Fibroblast of upper back skin (primary cell): ENCODE results near the gene NDUFS6.
"Not testable (repeated sequence)": the region's sequence is repeated elsewhere in the genome, so short reads cannot be mapped to it uniquely, and the experiment has no call there.

Source experiments
- DNase-seq: peaks from one replicate; pipeline ENCODE4 v3.0.0-alpha.2; 2013

Gene NDUFS6

GRCh38 chr5:1799110-1799601 is 2.1 kb upstream of the NDUFS6 start:
- no peak for DNase-seq

- peak; percentile 89 for DNase-seq
These were observed 1.4 kb upstream of the NDUFS6 start, which contains the start of gene MRPL36 for GRCh38 chr5:1799602-1800471. Gene MRPL36 (minus strand): TSS chr5:1799837. CDS start chr5:1798935, 902 bp downstream.

DNA sequence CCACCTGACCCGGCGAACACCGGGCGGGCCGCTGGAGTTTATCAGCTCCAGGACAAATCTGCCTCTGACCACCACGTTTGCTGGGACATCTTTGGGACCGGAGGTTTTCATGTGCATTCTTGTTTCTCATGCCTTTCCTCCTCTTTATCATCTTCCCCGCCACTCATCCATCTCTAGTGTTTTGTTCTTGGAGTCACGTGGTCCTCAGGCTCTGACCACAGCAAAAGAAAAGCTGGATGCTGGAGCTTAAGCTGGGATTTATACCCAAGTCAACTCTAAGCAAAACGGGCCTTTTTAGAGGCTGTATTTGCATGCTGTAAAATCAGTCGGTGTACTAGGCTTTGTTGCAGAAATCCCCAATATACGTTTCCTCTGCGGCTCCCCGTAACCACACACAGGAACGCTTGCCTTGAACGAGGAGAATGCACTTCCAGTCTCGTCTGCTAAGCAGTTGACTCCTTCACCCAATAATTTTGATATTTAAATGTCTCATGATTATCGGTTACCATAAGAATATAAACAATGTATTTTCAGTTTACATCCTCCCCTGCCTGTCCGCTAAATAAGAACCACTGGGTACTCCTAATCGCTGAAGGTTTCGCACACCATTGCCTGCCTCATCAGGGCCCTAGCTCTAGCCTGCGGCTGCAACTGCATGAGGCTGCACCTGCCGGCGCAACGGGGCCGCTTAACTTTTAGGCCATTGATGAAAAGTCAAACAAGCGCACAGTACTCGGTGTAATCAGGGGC is 560 bp upstream of the NDUFS6 start:
- DNase-seq = no peak

GRCh38 chr5:1801967-1802295 is 724 bp downstream of the NDUFS6 start:
- DNase-seq = no peak

GRCh38 chr5:1803192-1803591 is 2.0 kb downstream of the NDUFS6 start:
- DNase-seq = no peak

DNA sequence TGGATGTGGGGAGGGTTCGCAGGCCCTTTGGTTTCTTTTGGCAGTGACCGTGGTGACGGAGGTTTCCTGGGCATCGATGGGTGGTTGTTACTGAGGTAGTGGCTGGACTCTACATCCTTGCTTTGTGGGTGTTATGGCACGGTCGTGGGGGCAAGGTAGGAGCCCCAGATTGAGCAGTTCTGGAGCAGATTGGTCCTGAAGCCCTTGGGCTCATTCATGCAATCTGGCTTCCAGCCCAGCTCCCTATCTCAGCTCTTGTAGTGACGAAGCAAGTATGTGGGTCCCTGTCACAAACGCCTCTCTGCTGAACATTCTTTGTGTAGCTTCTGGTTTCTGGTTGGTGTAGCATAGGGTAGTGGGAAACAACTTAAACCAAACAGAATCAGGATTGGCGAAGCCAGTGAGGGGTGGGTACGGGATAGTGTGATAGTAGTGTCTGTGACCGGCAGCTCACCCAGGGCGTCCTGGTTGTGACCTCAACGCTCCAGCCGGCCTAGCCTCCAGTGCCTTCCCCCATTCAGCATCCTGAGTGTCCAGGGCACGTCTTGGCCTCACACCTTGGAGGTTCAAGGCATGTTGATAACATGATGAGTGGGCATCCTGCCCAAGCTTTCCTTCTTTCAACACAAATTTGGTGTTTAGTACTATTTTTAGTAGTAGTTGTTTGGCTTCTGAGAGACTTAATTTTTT is 2.9 kb downstream of the NDUFS6 start:
- DNase-seq = no peak

- no peak for DNase-seq
These were observed 4.1 kb downstream of the NDUFS6 start for GRCh38 chr5:1805326-1805725.

- no peak for DNase-seq
These were observed 4.5 kb downstream of the NDUFS6 start for GRCh38 chr5:1805736-1806135.

DNA sequence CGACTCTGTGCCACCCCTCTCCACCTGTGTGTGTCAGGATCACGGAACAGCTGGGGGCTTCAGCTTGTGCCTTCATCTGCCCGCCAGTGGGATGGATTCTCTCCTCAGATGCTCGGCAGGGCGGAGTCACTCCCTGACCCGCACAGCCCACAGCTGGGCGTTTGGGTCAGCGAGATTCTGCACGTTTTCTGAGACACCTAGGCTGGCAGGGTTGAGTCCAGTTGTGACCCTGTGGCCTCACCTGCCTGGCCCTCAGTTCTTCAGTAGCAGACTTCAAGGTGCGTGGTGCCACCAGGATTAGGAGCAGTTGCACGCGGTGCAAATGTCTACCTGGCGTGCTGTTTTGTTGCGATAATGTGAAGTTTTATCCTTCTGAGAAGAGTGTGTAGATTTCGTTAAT is 5.0 kb downstream of the NDUFS6 start:
- DNase-seq = no peak

DNA sequence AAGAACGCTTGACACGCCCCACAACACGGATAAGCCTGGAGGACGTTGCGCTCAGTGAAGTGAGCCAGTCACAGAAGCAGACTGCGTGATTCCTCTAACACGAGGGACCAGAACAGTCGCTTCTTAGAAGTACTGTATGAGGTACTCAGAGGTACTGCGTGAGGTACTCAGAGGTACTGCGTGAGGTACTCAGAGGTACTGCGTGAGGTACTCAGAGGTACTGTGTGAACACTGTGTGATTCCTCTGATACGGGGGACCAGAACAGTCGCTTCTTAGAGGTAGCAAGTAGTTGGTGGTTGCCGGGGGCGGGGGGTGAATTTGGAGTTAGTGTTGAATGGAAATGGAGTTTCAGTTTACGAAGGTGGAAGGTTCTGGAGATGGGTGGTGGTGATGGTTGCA is 5.8 kb downstream of the NDUFS6 start:
- DNase-seq = no peak

- DNase-seq = no peak
These were observed 6.4 kb downstream of the NDUFS6 start for GRCh38 chr5:1807451-1808185.

DNA sequence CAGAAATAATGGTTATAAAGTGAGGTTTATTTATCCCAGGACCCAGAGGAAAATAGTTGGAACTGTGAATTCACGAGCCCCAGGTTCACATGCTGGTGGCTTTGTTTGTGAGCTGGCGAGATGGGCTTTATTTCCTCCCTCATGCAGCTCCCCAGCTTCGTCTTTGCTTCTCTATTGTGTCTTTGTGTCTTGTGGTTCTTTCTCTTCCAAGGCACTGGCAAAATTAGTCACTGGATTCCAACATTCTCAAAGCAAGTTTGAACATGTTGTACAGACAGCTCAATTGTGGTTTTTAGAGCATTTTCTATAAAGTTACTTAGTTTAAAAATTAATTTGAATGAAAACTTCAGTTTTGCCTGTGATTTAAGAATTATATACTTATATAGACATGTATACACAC is 7.2 kb downstream of the NDUFS6 start:
- no peak for DNase-seq

GRCh38 chr5:1809416-1810035 is 8.3 kb downstream of the NDUFS6 start:
- no peak for DNase-seq

GRCh38 chr5:1810581-1811101 is 9.4 kb downstream of the NDUFS6 start:
- no peak for DNase-seq

GRCh38 chr5:1814183-1815020 is 13.2 kb downstream of the NDUFS6 start:
- no peak for DNase-seq

DNA sequence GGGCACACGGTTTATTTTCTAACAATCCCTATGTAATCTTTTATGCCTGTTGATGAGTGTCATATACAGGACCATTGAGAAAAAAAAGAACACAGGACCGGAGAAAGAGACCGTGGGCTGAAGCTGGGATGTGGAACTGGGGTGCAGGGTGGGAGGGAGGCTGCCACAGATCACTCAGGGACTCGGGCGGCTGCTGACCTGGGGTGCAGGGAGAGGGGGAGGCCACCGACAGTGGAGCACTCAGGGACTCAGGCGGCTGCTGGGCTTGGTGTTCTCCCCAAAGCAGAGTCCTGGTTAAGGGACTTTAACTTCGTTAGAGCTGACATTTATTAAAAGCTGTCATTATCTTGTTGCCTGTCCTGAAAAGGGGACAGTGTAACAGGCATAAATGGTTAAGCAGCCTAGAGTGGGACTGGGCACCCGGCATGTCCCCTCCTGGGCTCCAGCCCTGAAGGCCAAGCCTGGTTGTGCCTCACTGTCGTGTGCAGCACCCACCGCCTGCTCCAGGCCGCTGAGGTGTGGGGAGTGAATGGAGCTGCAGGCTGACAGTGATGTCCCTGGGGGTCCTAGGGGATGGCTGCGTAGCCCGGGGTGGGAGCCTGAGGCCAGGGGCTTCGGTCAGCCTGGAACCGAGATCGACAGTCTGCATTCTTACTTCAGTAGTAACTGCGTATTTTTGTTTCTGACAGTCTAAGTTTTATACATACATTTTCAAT is 14.0 kb downstream of the NDUFS6 start:
- no peak for DNase-seq

DNA sequence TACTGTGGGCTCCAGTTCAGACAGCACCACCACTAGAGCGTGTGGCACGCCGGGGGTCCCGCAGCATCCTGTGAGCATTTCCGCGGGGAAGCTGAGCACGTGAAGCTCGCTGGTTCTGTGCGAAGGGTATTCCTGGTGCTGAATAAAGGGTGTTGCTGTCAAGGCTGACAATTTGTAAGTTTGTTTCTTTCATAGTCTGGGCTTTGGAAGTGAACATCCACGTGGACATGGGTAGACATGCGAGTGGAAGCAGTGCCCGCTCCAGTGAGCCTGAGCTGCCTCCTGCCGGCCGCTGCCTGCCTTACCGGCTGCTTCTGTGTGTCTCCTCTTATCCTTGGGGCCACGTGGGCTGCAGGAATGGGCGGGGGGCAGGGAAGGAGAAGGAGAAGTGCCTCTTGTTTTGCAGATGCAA is 14.7 kb downstream of the NDUFS6 start:
- no peak for DNase-seq

GRCh38 chr5:1816495-1817089 is 15.4 kb downstream of the NDUFS6 start:
- not testable (repeated sequence) for DNase-seq

GRCh38 chr5:1817261-1818043 is 16.2 kb downstream of the NDUFS6 start:
- DNase-seq = no peak
